ENCODE measurements around the gene IRF1.
"Not testable (repeated sequence)": the region's sequence is repeated elsewhere in the genome, so short reads cannot be mapped to it uniquely, and the experiment has no call there.

Gene IRF1

GRCh38 chr5:132487095-132487428, 3.5 kb downstream of the IRF1 start:
- no peak for DNase-seq (ENCODE audit: low read depth in 2 of 2)

GRCh38 chr5:132486318-132487094, 4.1 kb downstream of the IRF1 start:
- no peak for DNase-seq (ENCODE audit: low read depth in 2 of 2)

- no peak for DNase-seq (ENCODE audit: low read depth in 2 of 2)
Measured at GRCh38 chr5:132485641-132486317, 4.8 kb downstream of the IRF1 start.

- DNase-seq (ENCODE audit: low read depth in 2 of 2) = not testable (repeated sequence)
Measured at GRCh38 chr5:132484876-132485640, 5.5 kb downstream of the IRF1 start.

DNA sequence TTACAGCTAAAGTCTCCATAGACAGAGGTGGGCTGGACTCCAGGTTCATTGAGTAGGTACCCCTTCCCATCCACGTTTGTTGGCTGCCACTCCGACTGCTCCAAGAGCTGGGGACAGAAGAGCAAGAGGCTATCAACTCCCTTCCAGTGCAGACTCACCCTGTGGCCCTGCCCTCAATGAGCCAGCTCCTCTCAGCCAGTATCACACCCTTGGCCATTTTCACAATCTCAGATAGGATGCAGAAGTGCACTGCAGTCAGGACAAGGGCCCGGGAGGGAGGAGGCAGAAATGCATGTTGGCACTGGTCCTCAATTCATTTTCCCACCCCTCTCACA, 6.2 kb downstream of the IRF1 start:
- DNase-seq (ENCODE audit: low read depth in 2 of 2) = no peak

DNA sequence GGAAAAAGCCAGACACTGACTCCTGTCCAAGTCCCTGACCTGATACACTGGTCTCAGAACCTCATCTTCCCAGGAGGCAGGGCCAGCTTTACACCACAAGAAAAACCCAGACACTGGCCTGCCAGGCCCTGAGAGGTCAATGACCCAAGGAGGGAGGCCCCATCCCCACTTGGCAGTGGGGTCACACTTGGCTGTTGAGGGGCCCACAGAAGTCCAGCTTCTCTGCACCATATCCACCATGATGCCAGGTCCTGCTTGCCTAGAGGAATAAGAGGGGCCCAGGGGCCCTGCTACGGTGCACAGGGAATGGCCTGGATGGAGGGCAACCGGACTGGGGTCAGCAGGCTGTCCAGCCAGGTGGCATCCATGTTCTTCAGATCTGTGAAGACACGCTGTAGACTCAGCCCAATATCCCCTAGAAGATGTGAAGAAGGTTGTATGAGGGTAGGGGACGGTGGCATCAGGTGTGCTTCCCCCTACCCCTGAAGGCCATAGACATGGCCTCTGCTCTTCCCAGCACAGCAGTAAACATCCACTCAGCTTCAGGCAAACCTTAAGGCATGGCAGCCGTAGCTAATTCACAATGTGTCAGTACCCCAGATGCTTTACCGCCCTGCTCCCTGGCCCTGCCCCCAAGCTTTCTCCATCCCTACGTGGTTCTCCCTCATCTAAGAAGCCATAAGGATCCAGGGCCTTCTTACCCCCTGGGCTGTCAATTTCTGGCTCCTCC, 6.7 kb downstream of the IRF1 start:
- DNase-seq (ENCODE audit: low read depth in 2 of 2) = no peak

GRCh38 chr5:132483101-132483500, 7.5 kb downstream of the IRF1 start:
- DNase-seq (ENCODE audit: low read depth in 2 of 2) = no peak

- no peak for DNase-seq (ENCODE audit: low read depth in 2 of 2)
Measured at GRCh38 chr5:132481596-132482211, 8.9 kb downstream of the IRF1 start.

GRCh38 chr5:132480893-132481595, 9.5 kb downstream of the IRF1 start:
- DNase-seq (ENCODE audit: low read depth in 2 of 2) = no peak

DNA sequence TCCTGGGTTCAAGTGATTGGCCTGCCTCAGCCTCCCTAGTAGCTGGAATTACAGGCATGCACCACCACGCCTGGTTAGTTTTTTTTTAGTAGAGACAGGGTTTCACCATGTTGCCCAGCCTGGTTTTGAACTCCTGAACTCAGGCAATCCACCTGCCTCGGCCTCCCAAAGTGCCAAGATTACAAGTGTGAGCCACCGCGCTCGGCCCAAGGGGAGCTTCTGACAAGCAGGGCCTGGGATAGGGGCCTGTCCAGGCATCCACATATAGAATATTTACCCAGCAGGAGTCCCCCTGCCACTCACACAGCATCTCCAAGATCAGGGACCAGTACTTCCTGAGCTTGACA, 10.1 kb downstream of the IRF1 start:
- no peak for DNase-seq (ENCODE audit: low read depth in 2 of 2)

DNA sequence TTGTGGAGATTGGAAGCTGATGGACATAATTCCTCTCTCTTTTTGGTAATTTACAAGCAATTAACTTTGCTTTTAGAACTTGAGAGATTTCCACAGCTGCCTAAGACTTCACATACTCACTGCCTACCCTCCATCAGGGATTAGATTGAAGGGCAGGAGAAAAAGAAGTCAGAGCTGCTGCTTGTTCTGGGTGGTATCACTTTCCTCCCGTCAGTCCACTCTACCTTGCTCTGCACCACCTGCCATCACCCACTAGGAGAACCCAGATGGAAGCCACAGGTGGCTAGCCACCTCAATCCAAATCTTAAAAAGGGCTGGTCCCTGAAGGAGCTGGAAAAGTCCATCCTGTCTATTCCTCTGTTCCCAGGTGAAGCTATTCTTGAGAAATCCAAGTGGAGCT, 10.5 kb downstream of the IRF1 start:
- no peak for DNase-seq (ENCODE audit: low read depth in 2 of 2)

GRCh38 chr5:132479111-132479951, 11.2 kb downstream of the IRF1 start:
- DNase-seq (ENCODE audit: low read depth in 2 of 2) = no peak

- DNase-seq (ENCODE audit: low read depth in 2 of 2) = no peak
Measured at GRCh38 chr5:132478366-132478871, 12.2 kb downstream of the IRF1 start.

DNA sequence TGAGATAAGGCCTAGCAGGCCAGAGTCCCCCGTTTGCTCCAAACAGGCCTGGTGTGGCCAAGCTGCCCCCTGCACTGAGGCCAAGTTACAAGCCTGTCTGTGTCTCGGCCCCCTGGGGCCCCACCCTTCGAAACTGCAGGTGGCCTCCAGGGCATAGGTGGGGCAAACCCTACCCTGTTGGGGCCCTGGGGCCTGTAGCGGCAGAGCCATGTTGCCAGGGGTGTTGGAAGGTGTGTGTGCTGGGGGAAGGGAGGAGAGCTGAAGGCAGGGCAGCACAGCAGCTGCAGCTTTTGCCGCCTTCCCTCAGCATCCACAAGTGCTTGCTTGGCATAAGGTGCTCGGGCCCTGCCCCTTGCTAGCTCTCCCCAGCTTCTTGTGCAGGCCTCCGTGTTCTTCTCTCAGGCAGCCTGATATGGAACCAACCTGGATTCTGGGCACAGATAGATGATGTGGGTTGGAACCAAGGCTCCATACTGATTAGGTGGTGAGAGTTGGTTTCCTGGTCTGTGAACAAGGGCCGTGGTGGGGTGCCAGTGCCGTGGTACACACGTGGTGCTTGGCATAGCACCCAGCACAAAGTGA, 12.7 kb downstream of the IRF1 start:
- no peak for DNase-seq (ENCODE audit: low read depth in 2 of 2)

GRCh38 chr5:132476876-132477781, 13.4 kb downstream of the IRF1 start:
- DNase-seq (ENCODE audit: low read depth in 2 of 2) = no peak

DNA sequence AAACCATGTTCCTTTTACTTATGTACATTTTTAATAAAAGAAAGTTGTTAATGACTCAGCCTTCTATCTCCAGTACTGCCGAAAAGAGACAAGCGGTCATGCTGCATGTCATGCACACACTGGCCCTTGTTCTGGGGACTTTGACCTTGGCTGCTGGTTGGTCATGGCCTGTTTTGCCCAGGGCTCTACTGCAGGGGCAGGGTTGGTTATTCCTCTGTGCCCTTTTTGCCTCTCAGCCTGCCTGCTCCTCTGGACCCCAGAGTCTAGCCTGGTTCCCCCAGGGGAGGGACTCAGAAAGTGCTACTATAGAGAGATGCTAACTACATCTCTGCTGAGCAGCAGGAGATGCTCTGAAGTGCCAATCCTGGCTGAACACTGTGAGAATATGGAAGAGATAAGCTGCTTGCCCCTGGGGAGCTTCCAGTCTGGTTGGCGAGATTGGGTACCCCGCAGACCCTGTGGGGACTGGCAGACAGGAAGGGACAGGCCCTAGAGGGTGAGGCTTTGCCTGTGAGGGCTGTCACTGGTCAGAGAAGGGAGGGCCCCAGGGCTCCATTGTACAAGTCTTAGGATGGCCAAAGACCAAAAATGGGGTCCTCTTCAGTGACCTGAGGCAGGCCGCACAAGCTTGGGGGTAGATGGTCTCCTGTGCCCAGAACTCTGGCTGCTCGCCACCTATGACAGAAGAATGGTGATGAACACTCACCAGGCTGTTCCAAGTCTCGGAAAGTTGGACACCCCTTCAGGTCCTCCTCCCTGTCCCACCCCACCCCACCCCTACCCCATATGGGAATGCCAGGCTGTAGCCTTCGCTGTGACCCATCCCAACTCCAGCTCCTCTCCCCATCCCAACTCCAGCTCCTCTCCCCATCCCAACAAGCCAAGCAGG, 14.3 kb downstream of the IRF1 start:
- DNase-seq (ENCODE audit: low read depth in 2 of 2) = no peak

GRCh38 chr5:132475497-132475882, 15.1 kb downstream of the IRF1 start:
- no peak for DNase-seq (ENCODE audit: low read depth in 2 of 2)
